WTC11 (cell line): ENCODE data around the gene NEK8. TPM values are rescaled to one million over a fixed set of nuclear protein-coding genes. Genes with fewer than 3 reads are reported as not detected.

Experiments used
- AFF4 ChIP-seq: sonication (generic); formaldehyde crosslinking; IDR thresholded peaks from 2 replicates; pipeline ENCODE4 v1.8.1; 2023; ENCODE audit warnings: mild to moderate bottlenecking, missing genetic modification reagents, borderline replicate concordance
- ATF3 ChIP-seq: sonication (generic); formaldehyde crosslinking; conservative IDR thresholded peaks from 2 replicates; pipeline ENCODE4 v1.8.1; 2022; ENCODE audit warnings: mild to moderate bottlenecking, missing genetic modification reagents
- CBFB ChIP-seq: sonication (generic); formaldehyde crosslinking; IDR thresholded peaks from 2 replicates; pipeline ENCODE4 v1.8.1; 2022; ENCODE audit warnings: mild to moderate bottlenecking, low read depth, missing genetic modification reagents
- EMX1 ChIP-seq: fragments of 250-450 bp; sonication (Bioruptor Pico); IDR thresholded peaks from 2 replicates; pipeline ENCODE4 v1.8.0; 2021; ENCODE audit warnings: mild to moderate bottlenecking
- GTF2I ChIP-seq: fragments of 250-450 bp; sonication (Bioruptor Pico); conservative IDR thresholded peaks from 2 replicates; pipeline ENCODE4 v1.4.0; 2021; ENCODE audit warnings: mild to moderate bottlenecking
- IRF1 ChIP-seq: sonication (generic); formaldehyde crosslinking; IDR thresholded peaks from 2 replicates; pipeline ENCODE4 v1.8.0; 2023; ENCODE audit warnings: missing genetic modification reagents
- JAZF1 ChIP-seq: fragments of 250-450 bp; sonication (Bioruptor Pico); IDR thresholded peaks from 2 replicates; pipeline ENCODE4 v1.9.0; 2021; ENCODE audit warnings: moderate library complexity, mild to moderate bottlenecking, inconsistent platforms
- MXD4 ChIP-seq: fragments of 250-450 bp; sonication (Bioruptor Pico); IDR thresholded peaks from 2 replicates; pipeline ENCODE4 v1.8.0; 2021; ENCODE audit warnings: mild to moderate bottlenecking, moderate library complexity, borderline replicate concordance
- PRDM15 ChIP-seq: sonication (generic); formaldehyde crosslinking; IDR thresholded peaks from 2 replicates; pipeline ENCODE4 v1.8.0; 2022; ENCODE audit warnings: missing genetic modification reagents
- PRRX2 ChIP-seq: fragments of 250-450 bp; sonication (Bioruptor Pico); IDR thresholded peaks from 2 replicates; pipeline ENCODE4 v1.8.0; 2021; ENCODE audit warnings: mild to moderate bottlenecking
- RORB ChIP-seq: fragments of 250-450 bp; sonication (Bioruptor Pico); IDR thresholded peaks from 2 replicates; pipeline ENCODE4 v1.9.0; 2021; ENCODE audit warnings: mild to moderate bottlenecking
- SMAD4 ChIP-seq: sonication (generic); formaldehyde crosslinking; IDR thresholded peaks from 2 replicates; pipeline ENCODE4 v1.8.0; 2022; ENCODE audit warnings: mild to moderate bottlenecking, missing genetic modification reagents
- STAT6 ChIP-seq: sonication (generic); formaldehyde crosslinking; conservative IDR thresholded peaks from 2 replicates; pipeline ENCODE4 v1.8.1; 2023; ENCODE audit warnings: mild to moderate bottlenecking, low read depth, missing genetic modification reagents, moderate library complexity
- TEAD1 ChIP-seq: sonication (generic); formaldehyde crosslinking; IDR thresholded peaks from 2 replicates; pipeline ENCODE4 v1.8.0; 2022; ENCODE audit warnings: mild to moderate bottlenecking, missing genetic modification reagents
- TEAD4 ChIP-seq: sonication (generic); formaldehyde crosslinking; IDR thresholded peaks from 2 replicates; pipeline ENCODE4 v1.8.0; 2022; ENCODE audit warnings: mild to moderate bottlenecking, missing genetic modification reagents
- USF1 ChIP-seq: sonication (generic); formaldehyde crosslinking; IDR thresholded peaks from 2 replicates; pipeline ENCODE4 v1.8.0; 2022; ENCODE audit warnings: mild to moderate bottlenecking, missing genetic modification reagents
- ZBTB21 ChIP-seq: sonication (generic); formaldehyde crosslinking; IDR thresholded peaks from 2 replicates; pipeline ENCODE4 v1.8.1; 2023; ENCODE audit warnings: mild to moderate bottlenecking, missing genetic modification reagents, borderline replicate concordance
- ZNF263 ChIP-seq: sonication (generic); formaldehyde crosslinking; IDR thresholded peaks from 2 replicates; pipeline ENCODE4 v1.8.1; 2022; ENCODE audit warnings: low read depth, mild to moderate bottlenecking, moderate library complexity, missing genetic modification reagents
- ZNF281 ChIP-seq: sonication (generic); formaldehyde crosslinking; IDR thresholded peaks from 2 replicates; pipeline ENCODE4 v1.8.0; 2023; ENCODE audit warnings: mild to moderate bottlenecking, missing genetic modification reagents
- total RNA-seq: library from RNA; stranded (reverse); gene quantifications from 3 replicates; pipeline ENCODE4 v1.2.3, GENCODE V29; 2021
- TF ChIP-seq, protein P1 (sequence below): sonication (generic); formaldehyde crosslinking; IDR thresholded peaks from 2 replicates; pipeline ENCODE4 v1.8.1; 2023; ENCODE audit warnings: mild to moderate bottlenecking, missing genetic modification reagents

The NEK8 gene
- total RNA-seq, 1 experiment from 2014 or later, result 25.0 TPM

- TF ChIP-seq PRDM15 (CRISPR knock-in tag) (peak; percentile 69), USF1 (CRISPR knock-in tag) (no peak), RORB (CRISPR knock-in tag) (no peak), TEAD1 (CRISPR knock-in tag) (no peak), IRF1 (CRISPR knock-in tag) (no peak), ZBTB21 (CRISPR knock-in tag) (no peak), CBFB (CRISPR knock-in tag) (no peak; the same call in 1 of the 2 replicates), PRRX2 (no peak), STAT6 (CRISPR knock-in tag) (no peak), EMX1 (CRISPR knock-in tag) (peak; percentile 80; the same call in 1 of the 2 replicates), MXD4 (CRISPR knock-in tag) (no peak), TEAD4 (no peak), GTF2I (CRISPR knock-in tag) (no peak), ATF3 (CRISPR knock-in tag) (no peak), SMAD4 (CRISPR knock-in tag) (no peak), JAZF1 (CRISPR knock-in tag) (no peak), ZNF263 (no peak), ZNF281 (CRISPR knock-in tag) (no peak), AFF4 (no peak; the same call in 1 of the 2 replicates)
- TF ChIP-seq, protein P1, sequence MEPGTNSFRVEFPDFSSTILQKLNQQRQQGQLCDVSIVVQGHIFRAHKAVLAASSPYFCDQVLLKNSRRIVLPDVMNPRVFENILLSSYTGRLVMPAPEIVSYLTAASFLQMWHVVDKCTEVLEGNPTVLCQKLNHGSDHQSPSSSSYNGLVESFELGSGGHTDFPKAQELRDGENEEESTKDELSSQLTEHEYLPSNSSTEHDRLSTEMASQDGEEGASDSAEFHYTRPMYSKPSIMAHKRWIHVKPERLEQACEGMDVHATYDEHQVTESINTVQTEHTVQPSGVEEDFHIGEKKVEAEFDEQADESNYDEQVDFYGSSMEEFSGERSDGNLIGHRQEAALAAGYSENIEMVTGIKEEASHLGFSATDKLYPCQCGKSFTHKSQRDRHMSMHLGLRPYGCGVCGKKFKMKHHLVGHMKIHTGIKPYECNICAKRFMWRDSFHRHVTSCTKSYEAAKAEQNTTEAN (CRISPR knock-in tag), result no peak
Observed at GRCh38 chr17:28743243-28744103, 14.9 kb downstream of the NEK8 start, which contains the start of gene TRAF4 (continued).
